Kidney (tissue), 14 donors: ENCODE measurements around the gene SLAMF7. TPM values are rescaled to one million over a fixed set of nuclear protein-coding genes. Genes with fewer than 3 reads are reported as not detected.
"Not testable (repeated sequence)": the region's sequence is repeated elsewhere in the genome, so short reads cannot be mapped to it uniquely, and the experiment has no call there.

Experiments used
- DNase-seq, 5 donors: peaks; one replicate each; pipeline ENCODE4 v3.0.0-alpha.2; 2013 to 2020
- FAIRE-seq: peaks from 2 replicates; lab custom pipeline; 2012; peaks lifted over from hg19 to GRCh38; lab: Jason Lieb, UNC
- H3K27ac ChIP-seq, 2 donors: one replicate each; pipeline ENCODE4 v1.7.0; 2013; ENCODE audit warnings: low read depth in 2 of 2, low read length in 2 of 2, inconsistent platforms in 1 of 2
- H3K27me3 ChIP-seq: one replicate; pipeline ENCODE4 v1.7.1; 2013; ENCODE audit warnings: low read length, inconsistent platforms; ENCODE audit not compliant: control insufficient read depth, insufficient read depth
- H3K36me3 ChIP-seq, 3 donors: one replicate each; pipeline versions ENCODE4 v1.7.0 to v1.7.1; 2013; ENCODE audit warnings: low read length in 3 of 3, control low read depth in 1 of 3, inconsistent platforms in 1 of 3; ENCODE audit not compliant: insufficient read depth in 3 of 3, control insufficient read depth in 2 of 3
- H3K4me1 ChIP-seq, 3 donors: one replicate each; pipeline versions ENCODE4 v1.7.0 to v1.7.1; 2013; ENCODE audit warnings: low read length in 3 of 3, inconsistent platforms in 1 of 3, low read depth in 1 of 3; ENCODE audit not compliant: control insufficient read depth in 2 of 3, insufficient read depth in 2 of 3
- H3K4me3 ChIP-seq, 3 donors: one replicate each; pipeline versions ENCODE4 v1.7.0 to v1.8.1; 2013; ENCODE audit warnings: low read length in 3 of 3, control low read depth in 1 of 3, inconsistent platforms in 1 of 3
- H3K9ac ChIP-seq, 3 donors: one replicate each; pipeline versions ENCODE4 v1.7.0 to v1.7.1; 2013; ENCODE audit warnings: low read length in 3 of 3, control low read depth in 1 of 3, inconsistent platforms in 1 of 3
- H3K9me3 ChIP-seq, 3 donors: one replicate each; pipeline versions ENCODE4 v1.7.0 to v1.7.1; 2013; ENCODE audit warnings: low read length in 3 of 3, control low read depth in 1 of 3, inconsistent platforms in 1 of 3; ENCODE audit not compliant: control insufficient read depth in 2 of 3, insufficient read depth in 1 of 3
- CTCF ChIP-seq: IDR thresholded peaks from 3 replicates; pipeline ENCODE4 v1.5.1; 2012; ENCODE audit warnings: mild to moderate bottlenecking, moderate library complexity, borderline replicate concordance; ENCODE audit not compliant: insufficient read depth; ENCODE audit errors: extremely low read depth
- intact Hi-C: fragments of 100-400 bp; cut with DNase I; formaldehyde crosslinking; loops from one replicate; pipeline ENCODE4 v1.11.1; 2022
- polyA plus RNA-seq: library from polyadenylated mRNA; stranded (reverse); fragments of 350-450 nt; fragmentation: Illumina TruSeq; extraction: RNeasy Lipid Tissue Mini Kit (QIAGEN cat#74804); gene quantifications from one replicate; pipeline ENCODE4 v1.2.3, GENCODE V29; 2014; ENCODE audit warnings: low read depth, low replicate concordance; ENCODE audit not compliant: insufficient read depth
- total RNA-seq: library from RNA; stranded (reverse); fragmentation: NEBNext Ultra II Directional; extraction: Animal tissue kit (Norgen Biotek cat#: 25700); gene quantifications from one replicate; pipeline ENCODE4 v1.2.1, GENCODE V29; 2021
- donor health status: control.
- donor health status: control.
- donor health status: control.
- donor health status: control.
- donor health status: control.
- donor health status: DM: yes; HTN: yes; CAD: no.
- donor health status: Normal renal cell carcinoma (clear cell type).

Gene SLAMF7
- total and polyA plus RNA-seq, 2 donors from 2014 or later, result 0.65 to 13.9 TPM

GRCh38 chr1:160713161-160713560, 25.9 kb upstream of the SLAMF7 start:
- no peak for TF ChIP-seq CTCF
- no peaks in the 10 kb centered on the region for H3K9me3 ChIP-seq
- DNase-seq (no peak), FAIRE-seq (no peak)
- H3K36me3 ChIP-seq, result no peaks in the 10 kb centered on the region
- H3K4me3 ChIP-seq, result no peak overlapping the region
- intact Hi-C loops, result no loop called here
- H3K27ac ChIP-seq, result no peak overlapping the region
- no peak overlapping the region for H3K9ac ChIP-seq
- no peaks in the 10 kb centered on the region for H3K27me3 ChIP-seq
- H3K4me1 ChIP-seq, result no peaks in the 10 kb centered on the region

GRCh38 chr1:160714034-160714648, 24.9 kb upstream of the SLAMF7 start:
- intact Hi-C loops, FAIRE-seq, H3K4me3 ChIP-seq, H3K27ac ChIP-seq, H3K9me3 ChIP-seq, H3K27me3 ChIP-seq, DNase-seq, H3K36me3 ChIP-seq, H3K4me1 ChIP-seq, H3K9ac ChIP-seq: not testable (repeated sequence)

GRCh38 chr1:160716013-160716412, 23.0 kb upstream of the SLAMF7 start:
- FAIRE-seq, result no peak
- intact Hi-C loops, result no loop called here
- Histone ChIP-seq H3K9me3 (no peaks in the 10 kb centered on the region), H3K4me1 (no peaks in the 10 kb centered on the region), H3K9ac (no peak overlapping the region), H3K4me3 (no peak overlapping the region), H3K27ac (no peak overlapping the region), H3K36me3 (no peaks in the 10 kb centered on the region), H3K27me3 (no peaks in the 10 kb centered on the region)
- DNase-seq, result no peak
- no peak for TF ChIP-seq CTCF

- Histone ChIP-seq H3K4me3 (no peak overlapping the region), H3K27ac (no peak overlapping the region), H3K27me3 (no peaks in the 10 kb centered on the region), H3K9ac (no peak overlapping the region), H3K4me1 (no peaks in the 10 kb centered on the region), H3K36me3 (no peaks in the 10 kb centered on the region), H3K9me3 (no peaks in the 10 kb centered on the region)
- TF ChIP-seq CTCF, result no peak
- intact Hi-C loops, result no loop called here
- FAIRE-seq, result no peak
- no peak for DNase-seq
These were observed 21.7 kb upstream of the SLAMF7 start for GRCh38 chr1:160717306-160717705.
